H1 (cell line): ENCODE measurements around the gene MARCHF3. TPM values are rescaled to one million over a fixed set of nuclear protein-coding genes. Genes with fewer than 3 reads are reported as not detected.

Source experiments
- CBX8 ChIP-seq: fragments of 300-800, 300-1000 bp; sonication (generic); IDR thresholded peaks from 2 replicates; pipeline ENCODE4 v1.7.1; 2016; ENCODE audit warnings: low read depth, low read length, borderline replicate concordance
- CHD7 ChIP-seq: fragments of 300-600 bp; sonication (generic); IDR thresholded peaks from 2 replicates; pipeline ENCODE4 v1.7.1; 2012; ENCODE audit warnings: low read length, moderate library complexity, mild to moderate bottlenecking, inconsistent platforms; ENCODE audit not compliant: insufficient replicate concordance
- CTCF ChIP-seq, 3 experiments: IDR thresholded peaks; 1 replicate in 2 of 3; 2 replicates in 1 of 3; pipeline versions ENCODE4 v1.5.1 to v1.6.1; 2011; ENCODE audit warnings: low read length in 3 of 3, mild to moderate bottlenecking in 3 of 3, inconsistent platforms in 2 of 3, low read depth in 1 of 3, moderate library complexity in 1 of 3; ENCODE audit not compliant: insufficient read depth in 1 of 3; ENCODE audit errors: control extremely low read depth in 1 of 3
- JUN ChIP-seq: IDR thresholded peaks from 2 replicates; pipeline ENCODE4 v1.6.1; 2011; ENCODE audit warnings: low read depth, mild to moderate bottlenecking, improper control_type of control experiment, low read length
- KDM1A ChIP-seq: fragments of 200-600, 300-600 bp; sonication (generic); IDR thresholded peaks from 2 replicates; pipeline ENCODE4 v1.7.1; 2016; ENCODE audit warnings: mild to moderate bottlenecking, low read length, borderline replicate concordance
- SUZ12 ChIP-seq: fragments of 200-600 bp; sonication (generic); IDR thresholded peaks from 2 replicates; pipeline ENCODE4 v1.6.1; 2012; ENCODE audit warnings: mild to moderate bottlenecking, inconsistent platforms, low read length, moderate library complexity, mixed read lengths
- polyA plus RNA-seq, 7 experiments: library from polyadenylated mRNA; depleted of rRNA in 3 of 7; stranded (reverse) in 5 of 7; unstranded in 2 of 7; fragments of >200 nt in 5 of 7; fragments of 200-250 nt in 2 of 7; gene quantifications; 1 replicate in 5 of 7; 2 replicates in 1 of 7; 4 replicates in 1 of 7; pipeline versions ENCODE4 v1.2.1 to v1.2.3, GENCODE V29; 2011 to 2013; ENCODE audit warnings: missing spikeins in 2 of 7, mixed read lengths in 2 of 7
- total RNA-seq: library from RNA; stranded (reverse); fragmentation: NEBNext Ultra II Directional; extraction: Animal tissue kit (Norgen Biotek cat#: 25700); gene quantifications from 2 replicates; pipeline ENCODE4 v1.2.1, GENCODE V29; 2021

Gene MARCHF3
- total and polyA plus RNA-seq, 2 of the 8 experiments (the other 6 are each of a cell fraction or from before 2014, with no cell fraction given), result 12.0 to 16.9 TPM

DNA sequence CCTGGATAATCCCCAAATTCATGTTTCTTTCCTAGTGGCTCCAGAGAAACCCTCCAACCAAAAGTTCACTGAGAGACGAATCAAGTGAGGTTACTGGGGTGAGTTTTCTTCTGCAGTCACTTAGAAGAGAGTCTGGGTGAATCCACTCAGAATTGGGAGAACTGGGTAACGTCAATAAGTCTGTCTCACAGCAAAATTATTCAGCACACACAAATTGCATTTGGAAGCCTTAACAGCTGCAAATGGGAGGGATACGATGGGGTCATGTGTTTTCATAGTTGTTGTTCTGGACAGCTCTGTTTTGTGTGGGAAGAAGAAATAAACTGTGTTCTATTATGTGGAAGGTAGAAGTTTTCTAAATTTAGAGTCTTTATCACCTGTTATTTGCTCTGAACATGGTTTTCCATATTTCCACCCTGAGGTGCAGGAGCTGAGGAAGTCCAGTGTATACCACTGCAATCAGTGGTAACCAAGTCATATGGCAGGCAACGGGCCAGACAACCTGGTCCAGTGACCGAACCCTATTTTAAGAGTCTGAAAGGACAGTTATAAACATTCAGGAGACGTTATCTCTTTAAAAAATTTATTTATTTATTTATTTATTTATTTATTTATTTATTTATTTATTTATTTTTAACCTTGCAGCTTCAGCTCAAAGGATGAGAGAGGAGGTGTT lies 21.9 kb downstream of the MARCHF3 start (continued):
- TF ChIP-seq CTCF (IDR thresholded peaks at IDR 0.05; ENCODE audit: control extremely low read depth in 1 of 3, insufficient read depth in 1 of 3, low read depth in 1 of 3, low read length in 3 of 3) (no peak), KDM1A (no peak), CHD7 (no peak), SUZ12 (no peak), CBX8 (no peak), JUN (no peak)
